H1 (cell line): ENCODE measurements around the gene LOXL4. TPM values are rescaled to one million over a fixed set of nuclear protein-coding genes. Genes with fewer than 3 reads are reported as not detected.

ENCODE experiments used
- CTCF ChIA-PET: fragments of 300-600 bp; sonication (Branson Sonifier 250); formaldehyde crosslinking; loops from one replicate; lab custom pipeline; 2021; ENCODE audit not compliant: partially characterized antibody; lab: Charles Lee
- POLR2A ChIA-PET: fragments of 300-600 bp; sonication (Branson Sonifier 250); formaldehyde crosslinking; loops from one replicate; lab custom pipeline; 2021; ENCODE audit warnings: inconsistent platforms; ENCODE audit not compliant: partially characterized antibody; lab: Charles Lee
- DNase-seq, 2 experiments: peaks; one replicate each; pipeline versions ENCODE4 v3.0.0 to v3.0.0-alpha.2; 2010 to 2022; ENCODE audit warnings: low spot score in 2 of 2, low read depth in 1 of 2, mixed read lengths in 1 of 2
- FAIRE-seq: peaks from 2 replicates; lab custom pipeline; 2011; peaks lifted over from hg19 to GRCh38; lab: Jason Lieb, UNC
- H2AFZ ChIP-seq: 2 replicates; pipeline ENCODE4 v1.8.1; 2012; ENCODE audit warnings: low read length, inconsistent platforms
- H2AK5ac ChIP-seq: 2 replicates; pipeline ENCODE4 v1.6.1; 2013; ENCODE audit warnings: low read depth, low read length
- H2BK120ac ChIP-seq: replicated peaks from 2 replicates; pipeline ENCODE3; 2013; ENCODE audit warnings: low read depth, low read length, inconsistent platforms
- H2BK12ac ChIP-seq: 2 replicates; pipeline ENCODE4 v1.6.1; 2013; ENCODE audit warnings: low read depth, low read length
- H2BK15ac ChIP-seq: 2 replicates; pipeline ENCODE4 v1.6.1; 2013; ENCODE audit warnings: low read length
- H2BK20ac ChIP-seq: 2 replicates; pipeline ENCODE4 v1.6.1; 2013; ENCODE audit warnings: low read length
- H2BK5ac ChIP-seq: 2 replicates; pipeline ENCODE4 v1.6.1; 2013; ENCODE audit warnings: low read depth, low read length
- H3K14ac ChIP-seq: 2 replicates; pipeline ENCODE4 v1.6.1; 2013; ENCODE audit warnings: inconsistent platforms; ENCODE audit not compliant: insufficient read length
- H3K18ac ChIP-seq: 2 replicates; pipeline ENCODE4 v1.6.1; 2013; ENCODE audit warnings: low read length; ENCODE audit errors: extremely low read depth
- H3K23ac ChIP-seq: 2 replicates; pipeline ENCODE4 v1.6.1; 2013; ENCODE audit warnings: inconsistent platforms; ENCODE audit not compliant: insufficient read length
- H3K23me2 ChIP-seq: 2 replicates; pipeline ENCODE4 v1.6.1; 2013; ENCODE audit warnings: low read depth, low read length
- H3K27ac ChIP-seq: 2 replicates; pipeline ENCODE4 v1.6.1; 2011; ENCODE audit warnings: low read depth, low read length, inconsistent platforms
- H3K27me3 ChIP-seq, 4 experiments: replicated peaks in 1 of 4; 1 replicate in 1 of 4; 2 replicates in 3 of 4; pipeline versions ENCODE4 v1.6.1 to v1.8.1; 2011 to 2013; ENCODE audit warnings: low read length in 3 of 4, mild to moderate bottlenecking in 3 of 4, inconsistent platforms in 2 of 4, mixed read lengths in 2 of 4, moderate library complexity in 1 of 4; ENCODE audit not compliant: control insufficient read depth in 3 of 4, insufficient read depth in 3 of 4; ENCODE audit errors: extremely low read depth in 1 of 4
- H3K36me3 ChIP-seq, 4 experiments: 2 replicates each; pipeline versions ENCODE4 v1.6.1 to v1.8.1; 2011 to 2013; ENCODE audit warnings: mild to moderate bottlenecking in 4 of 4, low read length in 3 of 4, moderate library complexity in 2 of 4, control low read depth in 1 of 4, inconsistent platforms in 1 of 4; ENCODE audit not compliant: insufficient read depth in 4 of 4, control insufficient read depth in 2 of 4
- H3K4ac ChIP-seq: replicated peaks from 2 replicates; pipeline ENCODE3; 2013; ENCODE audit warnings: low read length, low read depth, mixed read lengths, inconsistent platforms; ENCODE audit not compliant: insufficient read length
- H3K4me1 ChIP-seq, 4 experiments: replicated peaks in 1 of 4; 1 replicate in 1 of 4; 2 replicates in 3 of 4; pipeline versions ENCODE4 v1.6.1 to v1.8.1; 2011 to 2013; ENCODE audit warnings: low read length in 3 of 4, inconsistent platforms in 2 of 4, mixed read lengths in 1 of 4; ENCODE audit not compliant: insufficient read depth in 4 of 4, control insufficient read depth in 3 of 4
- H3K4me2 ChIP-seq, 2 experiments: 2 replicates each; pipeline versions ENCODE4 v1.6.1 to v1.8.1; 2011 to 2013; ENCODE audit warnings: low read depth in 2 of 2, low read length in 2 of 2, control low read depth in 1 of 2, inconsistent platforms in 1 of 2, mild to moderate bottlenecking in 1 of 2; ENCODE audit not compliant: insufficient read depth in 1 of 2
- H3K4me3 ChIP-seq, 4 experiments: fragments of 200-600, 300-600 bp in 1 of 4; sonication (generic), shearing (Covaris generic), sonication (Bioruptor Twin) in 1 of 4; 2 replicates each; pipeline versions ENCODE4 v1.5.1 to v1.8.1; 2011 to 2016; ENCODE audit warnings: low read length in 4 of 4, low read depth in 3 of 4, control low read depth in 2 of 4, inconsistent platforms in 2 of 4, mild to moderate bottlenecking in 2 of 4, mixed read lengths in 1 of 4, moderate library complexity in 1 of 4; ENCODE audit not compliant: insufficient read depth in 2 of 4; ENCODE audit errors: extremely low read depth in 1 of 4
- H3K56ac ChIP-seq: replicated peaks from 2 replicates; pipeline ENCODE3; 2013; ENCODE audit warnings: low read depth, mild to moderate bottlenecking, mixed read lengths, low read length, inconsistent platforms; ENCODE audit not compliant: insufficient read length
- H3K79me1 ChIP-seq: 2 replicates; pipeline ENCODE4 v1.6.1; 2013; ENCODE audit warnings: low read depth, low read length, control low read depth
- H3K79me2 ChIP-seq, 2 experiments: 2 replicates each; pipeline versions ENCODE4 v1.6.1 to v1.8.1; 2012 to 2013; ENCODE audit warnings: low read length in 2 of 2, mild to moderate bottlenecking in 2 of 2, inconsistent platforms in 1 of 2; ENCODE audit not compliant: insufficient read depth in 2 of 2, control insufficient read depth in 1 of 2
- H3K9ac ChIP-seq, 4 experiments: replicated peaks in 1 of 4; 1 replicate in 1 of 4; 2 replicates in 3 of 4; pipeline versions ENCODE4 v1.6.1 to v1.8.1; 2011 to 2013; ENCODE audit warnings: low read depth in 3 of 4, low read length in 3 of 4, control low read depth in 2 of 4, mild to moderate bottlenecking in 2 of 4, moderate library complexity in 2 of 4, inconsistent platforms in 1 of 4; ENCODE audit errors: extremely low read depth in 1 of 4
- H3K9me3 ChIP-seq, 2 experiments: 2 replicates each; pipeline versions ENCODE4 v1.6.1 to v1.8.1; 2012 to 2013; ENCODE audit warnings: mild to moderate bottlenecking in 2 of 2, moderate library complexity in 2 of 2, control low read depth in 1 of 2, inconsistent platforms in 1 of 2, low read depth in 1 of 2, low read length in 1 of 2, mixed read lengths in 1 of 2; ENCODE audit not compliant: insufficient read depth in 2 of 2
- H4K20me1 ChIP-seq, 2 experiments: replicated peaks in 1 of 2; 2 replicates each; pipeline versions ENCODE3 to v1.8.1; 2011 to 2013; ENCODE audit warnings: inconsistent platforms in 2 of 2, low read length in 2 of 2, mild to moderate bottlenecking in 1 of 2; ENCODE audit not compliant: insufficient read depth in 2 of 2, control insufficient read depth in 1 of 2
- H4K5ac ChIP-seq: 2 replicates; pipeline ENCODE4 v1.6.1; 2013; ENCODE audit warnings: low read length, low read depth, mixed read lengths, inconsistent platforms; ENCODE audit not compliant: insufficient read length
- H4K8ac ChIP-seq: 2 replicates; pipeline ENCODE4 v1.8.0; 2013; ENCODE audit warnings: mild to moderate bottlenecking, moderate library complexity, low read length, inconsistent platforms; ENCODE audit not compliant: insufficient read depth; ENCODE audit errors: extremely low read depth
- H4K91ac ChIP-seq: replicated peaks from 2 replicates; pipeline ENCODE3; 2013; ENCODE audit warnings: low read length, mixed read lengths, inconsistent platforms; ENCODE audit not compliant: insufficient read length
- BACH1 ChIP-seq: IDR thresholded peaks from 2 replicates; pipeline ENCODE4 v1.6.1; 2012; ENCODE audit warnings: low read length, improper control_type of control experiment
- BRCA1 ChIP-seq: IDR thresholded peaks from 2 replicates; pipeline ENCODE4 v1.6.1; 2012; ENCODE audit warnings: low read depth, low read length, improper control_type of control experiment
- CBX8 ChIP-seq: fragments of 300-800, 300-1000 bp; sonication (generic); IDR thresholded peaks from 2 replicates; pipeline ENCODE4 v1.7.1; 2016; ENCODE audit warnings: low read depth, low read length, borderline replicate concordance
- CEBPB ChIP-seq: IDR thresholded peaks from 2 replicates; pipeline ENCODE4 v1.6.1; 2012; ENCODE audit warnings: low read depth, low read length
- CREB1 ChIP-seq: IDR thresholded peaks from 2 replicates; pipeline ENCODE4 v1.6.1; 2012; ENCODE audit warnings: inconsistent platforms
- EP300 ChIP-seq, 2 experiments: IDR thresholded peaks; 1 replicate in 1 of 2; 2 replicates in 1 of 2; pipeline ENCODE4 v1.6.1; 2011 to 2012; ENCODE audit warnings: low read depth in 2 of 2, low read length in 2 of 2, mild to moderate bottlenecking in 2 of 2, borderline replicate concordance in 1 of 2, inconsistent platforms in 1 of 2, moderate library complexity in 1 of 2
- JUN ChIP-seq: IDR thresholded peaks from 2 replicates; pipeline ENCODE4 v1.6.1; 2011; ENCODE audit warnings: low read depth, mild to moderate bottlenecking, improper control_type of control experiment, low read length
- NRF1 ChIP-seq: IDR thresholded peaks from 2 replicates; pipeline ENCODE4 v1.6.1; 2011; ENCODE audit warnings: mild to moderate bottlenecking, low read depth, low read length, improper control_type of control experiment
- SIN3A ChIP-seq, 2 experiments: IDR thresholded peaks in 1 of 2; conservative IDR thresholded peaks in 1 of 2; 2 replicates each; pipeline ENCODE4 v1.6.1; 2011 to 2012; ENCODE audit warnings: low read length in 2 of 2, improper control_type of control experiment in 1 of 2, low read depth in 1 of 2, mild to moderate bottlenecking in 1 of 2
- SIX5 ChIP-seq: IDR thresholded peaks from 2 replicates; pipeline ENCODE4 v1.6.1; 2011; ENCODE audit warnings: mild to moderate bottlenecking, low read depth, low read length
- SRF ChIP-seq: IDR thresholded peaks from 2 replicates; pipeline ENCODE4 v1.6.1; 2011; ENCODE audit warnings: mild to moderate bottlenecking, low read depth, low read length, moderate library complexity
- WGBS, 2 experiments: shearing (Covaris generic) in 1 of 2; methylation state at CpG; one replicate each; pipeline versions ENCODE4 v1.1.6 to v1.1.7; 2013 to 2015; ENCODE audit warnings: low lambda C conversion rate in 2 of 2, mixed read lengths in 2 of 2, inconsistent platforms in 1 of 2, low coverage in 1 of 2, missing lambda C conversion rate in 1 of 2; ENCODE audit not compliant: insufficient replicate concordance in 2 of 2, insufficient coverage in 1 of 2, insufficient read length in 1 of 2; ENCODE audit errors: extremely low coverage in 1 of 2, missing lambda C conversion rate in 1 of 2; 5-methylcytosine and 5-hydroxymethylcytosine counted together
- polyA plus RNA-seq, 7 experiments: library from polyadenylated mRNA; depleted of rRNA in 3 of 7; stranded (reverse) in 5 of 7; unstranded in 2 of 7; fragments of >200 nt in 5 of 7; fragments of 200-250 nt in 2 of 7; gene quantifications; 1 replicate in 5 of 7; 2 replicates in 1 of 7; 4 replicates in 1 of 7; pipeline versions ENCODE4 v1.2.1 to v1.2.3, GENCODE V29; 2011 to 2013; ENCODE audit warnings: missing spikeins in 2 of 7, mixed read lengths in 2 of 7
- total RNA-seq: library from RNA; stranded (reverse); fragmentation: NEBNext Ultra II Directional; extraction: Animal tissue kit (Norgen Biotek cat#: 25700); gene quantifications from 2 replicates; pipeline ENCODE4 v1.2.1, GENCODE V29; 2021
- TF ChIP-seq, protein P1 (sequence below): IDR thresholded peaks from 2 replicates; pipeline ENCODE4 v1.6.1; 2012; ENCODE audit warnings: inconsistent platforms
- TF ChIP-seq, protein P2 (sequence below): IDR thresholded peaks from 2 replicates; pipeline ENCODE4 v1.6.1; 2011; ENCODE audit warnings: low read length, improper control_type of control experiment

The LOXL4 gene
- total and polyA plus RNA-seq, 2 of the 8 experiments (the other 6 are each of a cell fraction or from before 2014, with no cell fraction given), result 0.13 to 0.27 TPM

DNA sequence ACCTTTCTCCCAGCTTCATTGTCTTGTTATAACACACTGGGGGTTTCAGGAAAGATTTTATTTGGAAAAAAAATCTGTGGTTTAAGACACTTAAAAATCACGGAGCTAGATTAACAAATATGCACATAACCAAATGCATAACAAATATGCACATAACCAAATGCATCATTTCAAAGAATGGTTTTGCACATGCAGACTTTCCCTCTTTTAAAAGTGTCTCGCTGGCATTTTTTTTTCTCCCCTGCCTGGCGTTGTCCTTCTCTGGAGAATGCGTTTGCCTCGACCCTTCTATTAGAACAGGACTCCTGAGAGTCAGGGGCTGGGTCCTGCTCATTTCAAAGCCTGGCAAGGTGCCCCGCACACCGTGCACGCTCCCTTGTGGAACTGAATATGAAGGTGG lies 42.7 kb upstream of the LOXL4 start:
- POLR2A ChIA-PET, result no interaction called here
- no peak for FAIRE-seq
- TF ChIP-seq, protein P1, sequence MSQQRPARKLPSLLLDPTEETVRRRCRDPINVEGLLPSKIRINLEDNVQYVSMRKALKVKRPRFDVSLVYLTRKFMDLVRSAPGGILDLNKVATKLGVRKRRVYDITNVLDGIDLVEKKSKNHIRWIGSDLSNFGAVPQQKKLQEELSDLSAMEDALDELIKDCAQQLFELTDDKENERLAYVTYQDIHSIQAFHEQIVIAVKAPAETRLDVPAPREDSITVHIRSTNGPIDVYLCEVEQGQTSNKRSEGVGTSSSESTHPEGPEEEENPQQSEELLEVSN, result no peak
- TF ChIP-seq BACH1 (no peak), SIX5 (no peak), JUN (no peak), EP300 (IDR thresholded peaks at IDR 0.05; ENCODE audit: borderline replicate concordance in 1 of 2, low read depth in 2 of 2, low read length in 2 of 2) (no peak), NRF1 (no peak), CEBPB (no peak), CREB1 (no peak), SRF (no peak), BRCA1 (no peak), CBX8 (no peak), SIN3A (conservative IDR thresholded peaks at IDR 0.05 in 1 of 2, IDR thresholded peaks at IDR 0.05 in 1 of 2; ENCODE audit: low read depth in 1 of 2, low read length in 2 of 2) (no peak)
- TF ChIP-seq, protein P2, sequence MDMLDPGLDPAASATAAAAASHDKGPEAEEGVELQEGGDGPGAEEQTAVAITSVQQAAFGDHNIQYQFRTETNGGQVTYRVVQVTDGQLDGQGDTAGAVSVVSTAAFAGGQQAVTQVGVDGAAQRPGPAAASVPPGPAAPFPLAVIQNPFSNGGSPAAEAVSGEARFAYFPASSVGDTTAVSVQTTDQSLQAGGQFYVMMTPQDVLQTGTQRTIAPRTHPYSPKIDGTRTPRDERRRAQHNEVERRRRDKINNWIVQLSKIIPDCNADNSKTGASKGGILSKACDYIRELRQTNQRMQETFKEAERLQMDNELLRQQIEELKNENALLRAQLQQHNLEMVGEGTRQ, result no peak

More for the DNA sequence above, 42.7 kb upstream of the LOXL4 start:
- Histone ChIP-seq H3K4ac (no peak overlapping the region), H2BK20ac (no peak overlapping the region), H3K36me3 (no peaks in the 10 kb centered on the region), H3K18ac (no peak overlapping the region), H3K9ac (no peak overlapping the region), H4K91ac (no peak overlapping the region), H3K27ac (no peak overlapping the region), H4K20me1 (no peaks in the 10 kb centered on the region), H3K56ac (no peak overlapping the region), H2AK5ac (no peak overlapping the region), H3K23ac (no peak overlapping the region), H3K23me2 (peaks cover 3% of the 10 kb centered on the region; the same call in 1 of the 2 replicates), H3K4me1 (peaks cover 0 to 7% (median 5%) of the 10 kb centered on the region in 4 experiments; a peak in 6 of 7 replicates), H3K4me3 (no peak overlapping the region), H2BK120ac (no peak overlapping the region), H3K14ac (no peak overlapping the region), H4K5ac (no peak overlapping the region), H4K8ac (no peak overlapping the region), H2AFZ (no peak overlapping the region), H3K9me3 (no peaks in the 10 kb centered on the region), H2BK15ac (no peak overlapping the region), H2BK12ac (no peak overlapping the region), H2BK5ac (no peak overlapping the region), H3K4me2 (no peak overlapping the region), H3K27me3 (no peaks in the 10 kb centered on the region), H3K79me1 (no peaks in the 10 kb centered on the region), H3K79me2 (no peaks in the 10 kb centered on the region)
- CTCF ChIA-PET, result interaction anchor here (0.8 to 3.9 kb wide), 17 partner anchors 7 to 396 kb away, joined by 3 to 117 read pairs (median 22); partner anchors contain the start of gene LOXL4
- 96% methylated on average over 8 of the region's 8 CpGs; no CpG with 5 or more reads in 1 of the 2 experiments for WGBS, 2 experiments
- DNase-seq, result no peak
